Measurements from ENCODE around the gene CLEC18C.
"Not testable (repeated sequence)": the region's sequence is repeated elsewhere in the genome, so short reads cannot be mapped to it uniquely, and the experiment has no call there.

DNA sequence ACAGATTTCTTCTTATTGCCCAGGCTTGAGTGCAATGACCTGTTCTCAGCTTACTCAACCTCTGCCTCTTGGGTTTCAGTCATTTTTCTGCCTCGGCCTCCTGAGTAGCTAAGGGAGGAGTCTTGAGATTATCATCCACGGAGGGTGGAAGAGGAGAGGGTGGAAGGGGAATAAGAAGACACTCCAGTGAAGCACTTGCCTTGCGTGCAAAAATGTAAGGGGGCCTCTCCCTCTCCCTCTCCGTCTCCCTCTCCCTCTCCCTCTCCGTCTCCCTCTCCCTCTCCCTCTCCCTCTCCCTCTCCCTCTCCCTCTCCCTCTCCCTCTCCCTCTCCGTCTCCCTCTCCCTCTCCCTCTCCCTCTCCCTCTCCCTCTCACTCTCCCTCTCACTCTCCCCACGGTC lies 29.9 kb downstream of the CLEC18C start:
- TF ChIP-seq, protein P1, sequence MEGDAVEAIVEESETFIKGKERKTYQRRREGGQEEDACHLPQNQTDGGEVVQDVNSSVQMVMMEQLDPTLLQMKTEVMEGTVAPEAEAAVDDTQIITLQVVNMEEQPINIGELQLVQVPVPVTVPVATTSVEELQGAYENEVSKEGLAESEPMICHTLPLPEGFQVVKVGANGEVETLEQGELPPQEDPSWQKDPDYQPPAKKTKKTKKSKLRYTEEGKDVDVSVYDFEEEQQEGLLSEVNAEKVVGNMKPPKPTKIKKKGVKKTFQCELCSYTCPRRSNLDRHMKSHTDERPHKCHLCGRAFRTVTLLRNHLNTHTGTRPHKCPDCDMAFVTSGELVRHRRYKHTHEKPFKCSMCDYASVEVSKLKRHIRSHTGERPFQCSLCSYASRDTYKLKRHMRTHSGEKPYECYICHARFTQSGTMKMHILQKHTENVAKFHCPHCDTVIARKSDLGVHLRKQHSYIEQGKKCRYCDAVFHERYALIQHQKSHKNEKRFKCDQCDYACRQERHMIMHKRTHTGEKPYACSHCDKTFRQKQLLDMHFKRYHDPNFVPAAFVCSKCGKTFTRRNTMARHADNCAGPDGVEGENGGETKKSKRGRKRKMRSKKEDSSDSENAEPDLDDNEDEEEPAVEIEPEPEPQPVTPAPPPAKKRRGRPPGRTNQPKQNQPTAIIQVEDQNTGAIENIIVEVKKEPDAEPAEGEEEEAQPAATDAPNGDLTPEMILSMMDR (IDR thresholded peaks at IDR 0.05; ENCODE audit: low read length), result not testable (repeated sequence)
- TF ChIP-seq EZH2 (IDR thresholded peaks at IDR 0.05; ENCODE audit: borderline replicate concordance, low read length), result not testable (repeated sequence)

All from OCI-LY1 (cell line).